Trophoblast cell (in vitro differentiated cells and primary cell): Measurements from ENCODE around the gene FNDC3B.

Source experiments
- DNase-seq, 2 donors: peaks; one replicate each; pipeline ENCODE4 v3.0.0-alpha.2; 2016
- H2AFZ ChIP-seq: 2 replicates; pipeline ENCODE4 v1.6.1; 2013; ENCODE audit warnings: low read length, moderate library complexity, mild to moderate bottlenecking; ENCODE audit not compliant: insufficient read depth, poor library complexity
- H2AK5ac ChIP-seq: 2 replicates; pipeline ENCODE4 v1.6.1; 2013; ENCODE audit warnings: mild to moderate bottlenecking, low read length
- H2BK120ac ChIP-seq: 2 replicates; pipeline ENCODE4 v1.6.1; 2013; ENCODE audit warnings: low read length, mild to moderate bottlenecking, moderate library complexity; ENCODE audit not compliant: insufficient read depth, poor library complexity
- H2BK12ac ChIP-seq: 2 replicates; pipeline ENCODE4 v1.6.1; 2013; ENCODE audit warnings: mild to moderate bottlenecking, low read length, moderate library complexity
- H2BK5ac ChIP-seq: 2 replicates; pipeline ENCODE4 v1.6.1; 2013; ENCODE audit warnings: low read length, low read depth, moderate library complexity, mild to moderate bottlenecking; ENCODE audit not compliant: poor library complexity
- H3K14ac ChIP-seq: 2 replicates; pipeline ENCODE4 v1.6.1; 2013; ENCODE audit warnings: mild to moderate bottlenecking, low read length
- H3K18ac ChIP-seq: 2 replicates; pipeline ENCODE4 v1.6.1; 2013; ENCODE audit warnings: mild to moderate bottlenecking, low read length
- H3K23ac ChIP-seq: 2 replicates; pipeline ENCODE4 v1.6.1; 2013; ENCODE audit warnings: low read length
- H3K27ac ChIP-seq: 2 replicates; pipeline ENCODE4 v1.5.1; 2013; ENCODE audit warnings: low read depth, mild to moderate bottlenecking, inconsistent platforms, low read length, moderate library complexity
- H3K27me3 ChIP-seq: 2 replicates; pipeline ENCODE4 v1.6.1; 2013; ENCODE audit warnings: inconsistent platforms, mild to moderate bottlenecking, low read length, moderate library complexity; ENCODE audit not compliant: insufficient read depth
- H3K36me3 ChIP-seq, 2 experiments: 1 replicate in 1 of 2; 2 replicates in 1 of 2; pipeline ENCODE4 v1.6.1; 2013; ENCODE audit warnings: low read length in 2 of 2, mild to moderate bottlenecking in 2 of 2, moderate library complexity in 1 of 2; ENCODE audit not compliant: insufficient read depth in 2 of 2, control insufficient read depth in 1 of 2
- H3K4ac ChIP-seq: 2 replicates; pipeline ENCODE4 v1.6.1; 2013; ENCODE audit warnings: low read depth, mild to moderate bottlenecking, low read length, moderate library complexity
- H3K4me1 ChIP-seq, 2 experiments: 1 replicate in 1 of 2; 2 replicates in 1 of 2; pipeline ENCODE4 v1.6.1; 2013; ENCODE audit warnings: low read length in 2 of 2, mild to moderate bottlenecking in 2 of 2, moderate library complexity in 1 of 2; ENCODE audit not compliant: insufficient read depth in 2 of 2, control insufficient read depth in 1 of 2
- H3K4me2 ChIP-seq: 2 replicates; pipeline ENCODE4 v1.6.1; 2013; ENCODE audit warnings: inconsistent platforms, mild to moderate bottlenecking, low read length, moderate library complexity
- H3K4me3 ChIP-seq: 2 replicates; pipeline ENCODE4 v1.5.1; 2013; ENCODE audit warnings: mild to moderate bottlenecking, low read depth, low read length, inconsistent platforms
- H3K79me1 ChIP-seq: one replicate; pipeline ENCODE4 v1.6.1; 2013; ENCODE audit warnings: low read length
- H3K79me2 ChIP-seq: 2 replicates; pipeline ENCODE4 v1.6.1; 2013; ENCODE audit warnings: low read length, mild to moderate bottlenecking; ENCODE audit not compliant: control insufficient read depth, insufficient read depth, poor library complexity
- H3K9ac ChIP-seq: 2 replicates; pipeline ENCODE4 v1.6.1; 2013; ENCODE audit warnings: mild to moderate bottlenecking, low read length
- H3K9me3 ChIP-seq: 2 replicates; pipeline ENCODE4 v1.6.1; 2013; ENCODE audit warnings: low read depth, mild to moderate bottlenecking, control low read depth, inconsistent platforms, low read length; ENCODE audit not compliant: insufficient read depth
- H4K12ac ChIP-seq: 2 replicates; pipeline ENCODE4 v1.6.1; 2013; ENCODE audit warnings: low read depth, mild to moderate bottlenecking, low read length, moderate library complexity
- H4K8ac ChIP-seq: 2 replicates; pipeline ENCODE4 v1.6.1; 2013; ENCODE audit warnings: low read depth, mild to moderate bottlenecking, low read length, moderate library complexity
- H4K91ac ChIP-seq: one replicate; pipeline ENCODE4 v1.6.1; 2013; ENCODE audit warnings: low read depth, mild to moderate bottlenecking, low read length, moderate library complexity
- WGBS: extraction: QIAGEN DNeasy Blood & Tissue Kit; methylation state at CpG from one replicate; pipeline ENCODE4 v1.1.7; 2013; ENCODE audit warnings: missing lambda C conversion rate; ENCODE audit not compliant: insufficient read length, insufficient coverage; ENCODE audit errors: extremely low coverage; 5-methylcytosine and 5-hydroxymethylcytosine counted together

The FNDC3B gene

GRCh38 chr3:172249039-172249438 is 209.7 kb downstream of the FNDC3B start:
- H3K4me1 ChIP-seq, result no peaks in the 10 kb centered on the region
- H3K9ac ChIP-seq, result no peak overlapping the region
- H3K27ac ChIP-seq, result no peak overlapping the region
- H3K27me3 ChIP-seq, result no peaks in the 10 kb centered on the region
- H4K91ac ChIP-seq, result no peak overlapping the region
- H3K14ac ChIP-seq, result no peak overlapping the region
- no peak overlapping the region for H3K23ac ChIP-seq
- H3K4me2 ChIP-seq, result no peak overlapping the region
- WGBS, result no CpG with 5 or more reads among the region's 1 CpG
- no peak overlapping the region for H3K4me3 ChIP-seq
- H3K9me3 ChIP-seq, result no peaks in the 10 kb centered on the region
- no peaks in the 10 kb centered on the region for H3K79me1 ChIP-seq
- no peak overlapping the region for H2AK5ac ChIP-seq
- peaks cover 6% of the 10 kb centered on the region in 2 experiments for H3K36me3 ChIP-seq
- H3K79me2 ChIP-seq, result no peaks in the 10 kb centered on the region
- no peak overlapping the region for H3K4ac ChIP-seq
- H3K18ac ChIP-seq, result no peak overlapping the region
- H4K12ac ChIP-seq, result no peak overlapping the region
- no peak overlapping the region for H2BK12ac ChIP-seq
- no peak overlapping the region for H2AFZ ChIP-seq
- peak in 1 of 2 donors; percentile 35 for DNase-seq
- no peak overlapping the region for H2BK120ac ChIP-seq
- no peak overlapping the region for H4K8ac ChIP-seq
- no peak overlapping the region for H2BK5ac ChIP-seq

GRCh38 chr3:172251211-172251610 is 211.8 kb downstream of the FNDC3B start:
- Histone ChIP-seq H3K4ac (no peak overlapping the region), H3K36me3 (peaks cover 6 to 9% of the 10 kb centered on the region in 2 experiments), H4K8ac (no peak overlapping the region), H2BK5ac (no peak overlapping the region), H3K23ac (no peak overlapping the region), H3K4me1 (peaks cover 2 to 6% of the 10 kb centered on the region in 2 experiments), H3K4me3 (no peak overlapping the region), H2AK5ac (no peak overlapping the region), H4K91ac (no peak overlapping the region), H3K79me2 (no peaks in the 10 kb centered on the region), H3K27ac (no peak overlapping the region), H3K79me1 (peaks cover 7% of the 10 kb centered on the region), H3K4me2 (no peak overlapping the region), H3K18ac (no peak overlapping the region), H3K9ac (no peak overlapping the region), H3K27me3 (no peaks in the 10 kb centered on the region), H3K9me3 (no peaks in the 10 kb centered on the region), H2BK120ac (no peak overlapping the region), H3K14ac (no peak overlapping the region), H2AFZ (no peak overlapping the region), H2BK12ac (no peak overlapping the region), H4K12ac (no peak overlapping the region)
- WGBS, result no CpG with 5 or more reads among the region's 13 CpGs
- no peak for DNase-seq

GRCh38 chr3:172253200-172253599 is 213.8 kb downstream of the FNDC3B start:
- Histone ChIP-seq H3K27me3 (no peaks in the 10 kb centered on the region), H2AFZ (no peak overlapping the region), H4K91ac (no peak overlapping the region), H4K8ac (no peak overlapping the region), H3K9me3 (no peaks in the 10 kb centered on the region), H3K79me2 (no peaks in the 10 kb centered on the region), H3K4me2 (no peak overlapping the region), H2BK120ac (no peak overlapping the region), H3K36me3 (peaks cover 5 to 6% of the 10 kb centered on the region in 2 experiments), H2BK5ac (no peak overlapping the region), H3K9ac (no peak overlapping the region), H3K23ac (no peak overlapping the region), H3K79me1 (peaks cover 13% of the 10 kb centered on the region), H2AK5ac (no peak overlapping the region), H4K12ac (no peak overlapping the region), H2BK12ac (no peak overlapping the region), H3K4me1 (peaks cover 7 to 11% of the 10 kb centered on the region in 2 experiments), H3K14ac (no peak overlapping the region), H3K4me3 (no peak overlapping the region), H3K18ac (no peak overlapping the region), H3K27ac (no peak overlapping the region), H3K4ac (no peak overlapping the region)
- no peak for DNase-seq
- no CpG with 5 or more reads among the region's 5 CpGs for WGBS

- no peak overlapping the region for H2BK12ac ChIP-seq
- H2AK5ac ChIP-seq, result no peak overlapping the region
- no peak overlapping the region for H3K9ac ChIP-seq
- H3K27me3 ChIP-seq, result no peaks in the 10 kb centered on the region
- H3K4me1 ChIP-seq, result peaks cover 13 to 19% of the 10 kb centered on the region in 2 experiments
- H3K23ac ChIP-seq, result no peak overlapping the region
- H4K91ac ChIP-seq, result no peak overlapping the region
- no peak overlapping the region for H3K4me3 ChIP-seq
- H3K9me3 ChIP-seq, result no peaks in the 10 kb centered on the region
- H3K79me2 ChIP-seq, result peaks cover 1% of the 10 kb centered on the region
- H2AFZ ChIP-seq, result no peak overlapping the region
- no peak overlapping the region for H3K4me2 ChIP-seq
- no peak overlapping the region for H3K27ac ChIP-seq
- no CpG with 5 or more reads among the region's 1 CpG for WGBS
- H3K18ac ChIP-seq, result no peak overlapping the region
- H3K4ac ChIP-seq, result no peak overlapping the region
- DNase-seq, result no peak
- H2BK120ac ChIP-seq, result no peak overlapping the region
- peaks cover 5 to 6% of the 10 kb centered on the region in 2 experiments for H3K36me3 ChIP-seq
- no peak overlapping the region for H2BK5ac ChIP-seq
- no peak overlapping the region for H3K14ac ChIP-seq
- no peak overlapping the region for H4K8ac ChIP-seq
- peaks cover 20% of the 10 kb centered on the region for H3K79me1 ChIP-seq
- no peak overlapping the region for H4K12ac ChIP-seq
Observed at GRCh38 chr3:172254542-172254941, 215.2 kb downstream of the FNDC3B start.
